CD4-positive, alpha-beta memory T cell (primary cell): ENCODE data around the gene IPO13. TPM values are rescaled to one million over a fixed set of nuclear protein-coding genes. Genes with fewer than 3 reads are reported as not detected.

ENCODE experiments used
- CTCF ChIA-PET: fragments of 350-600 bp; sonication (Branson Sonifier 250); formaldehyde crosslinking; loops from one replicate; lab custom pipeline; 2021; ENCODE audit warnings: inconsistent platforms; ENCODE audit not compliant: partially characterized antibody; lab: Charles Lee
- POLR2A ChIA-PET: fragments of 350-600 bp; sonication (Branson Sonifier 250); formaldehyde crosslinking; loops from one replicate; lab custom pipeline; 2021; ENCODE audit not compliant: partially characterized antibody; lab: Charles Lee
- DNase-seq, 5 donors: peaks; one replicate each; pipeline versions ENCODE4 v3.0.0 to v3.0.0-alpha.2; 2020 to 2022; ENCODE audit warnings: mixed read lengths in 1 of 5
- H3K27ac ChIP-seq: one replicate; pipeline ENCODE4 v1.7.0; 2013; ENCODE audit warnings: low read depth, low read length
- H3K27me3 ChIP-seq: 2 replicates; pipeline ENCODE4 v1.7.0; 2013; ENCODE audit warnings: mild to moderate bottlenecking, low read length, moderate library complexity; ENCODE audit not compliant: insufficient read depth
- H3K36me3 ChIP-seq: 2 replicates; pipeline ENCODE4 v1.7.0; 2013; ENCODE audit warnings: mild to moderate bottlenecking, low read length, moderate library complexity; ENCODE audit not compliant: insufficient read depth
- H3K4me1 ChIP-seq: 2 replicates; pipeline ENCODE4 v1.7.0; 2013; ENCODE audit warnings: mild to moderate bottlenecking, low read length, moderate library complexity; ENCODE audit not compliant: insufficient read depth
- H3K4me3 ChIP-seq, 2 donors: one replicate each; pipeline ENCODE4 v1.7.0; 2013; ENCODE audit warnings: low read length in 2 of 2, mild to moderate bottlenecking in 1 of 2
- H3K9me3 ChIP-seq, 2 donors: one replicate each; pipeline ENCODE4 v1.7.0; 2013; ENCODE audit warnings: low read length in 2 of 2, control low read depth in 1 of 2; ENCODE audit not compliant: control insufficient read depth in 1 of 2
- H3K27ac Mint-ChIP-seq, 7 donors: one replicate each; pipeline ENCODE4 v1.8.0; 2020 to 2021; ENCODE audit warnings: mixed read lengths in 7 of 7, mild to moderate bottlenecking in 6 of 7, inconsistent platforms in 3 of 7, moderate library complexity in 3 of 7
- H3K27me3 Mint-ChIP-seq, 2 donors: one replicate each; pipeline ENCODE4 v1.8.0; 2020 to 2021; ENCODE audit warnings: mixed read lengths in 2 of 2
- H3K36me3 Mint-ChIP-seq, 2 donors: one replicate each; pipeline ENCODE4 v1.8.0; 2020 to 2021; ENCODE audit warnings: mixed read lengths in 2 of 2, inconsistent platforms in 1 of 2, mild to moderate bottlenecking in 1 of 2
- H3K4me1 Mint-ChIP-seq, 4 donors: one replicate each; pipeline ENCODE4 v1.8.0; 2020 to 2021; ENCODE audit warnings: mixed read lengths in 4 of 4, mild to moderate bottlenecking in 1 of 4
- H3K4me3 Mint-ChIP-seq, 8 donors: one replicate each; pipeline ENCODE4 v1.8.0; 2020 to 2021; ENCODE audit warnings: mixed read lengths in 8 of 8, mild to moderate bottlenecking in 7 of 8, moderate library complexity in 6 of 8, inconsistent platforms in 3 of 8
- H3K9me3 Mint-ChIP-seq, 8 donors: one replicate each; pipeline ENCODE4 v1.8.0; 2020 to 2021; ENCODE audit warnings: mixed read lengths in 8 of 8, mild to moderate bottlenecking in 5 of 8, inconsistent platforms in 3 of 8, moderate library complexity in 1 of 8
- intact Hi-C: fragments of 100-400 bp; cut with micrococcal nuclease; formaldehyde crosslinking; loops from one replicate; pipeline ENCODE4 v1.15.1; 2023
- polyA plus RNA-seq, 2 donors: library from polyadenylated mRNA; unstranded; fragments of 300-500 nt; fragmentation: Illumina TruSeq; gene quantifications; one replicate each; pipeline ENCODE4 v1.2.3, GENCODE V29; 2021
- total RNA-seq, 2 experiments: library from RNA; stranded (reverse); gene quantifications; one replicate each; pipeline ENCODE4 v1.2.3, GENCODE V29; 2021

IPO13 gene
- total and polyA plus RNA-seq, 4 experiments from 2014 or later, result 7.5 to 20.0 (median 17.7) TPM

DNA sequence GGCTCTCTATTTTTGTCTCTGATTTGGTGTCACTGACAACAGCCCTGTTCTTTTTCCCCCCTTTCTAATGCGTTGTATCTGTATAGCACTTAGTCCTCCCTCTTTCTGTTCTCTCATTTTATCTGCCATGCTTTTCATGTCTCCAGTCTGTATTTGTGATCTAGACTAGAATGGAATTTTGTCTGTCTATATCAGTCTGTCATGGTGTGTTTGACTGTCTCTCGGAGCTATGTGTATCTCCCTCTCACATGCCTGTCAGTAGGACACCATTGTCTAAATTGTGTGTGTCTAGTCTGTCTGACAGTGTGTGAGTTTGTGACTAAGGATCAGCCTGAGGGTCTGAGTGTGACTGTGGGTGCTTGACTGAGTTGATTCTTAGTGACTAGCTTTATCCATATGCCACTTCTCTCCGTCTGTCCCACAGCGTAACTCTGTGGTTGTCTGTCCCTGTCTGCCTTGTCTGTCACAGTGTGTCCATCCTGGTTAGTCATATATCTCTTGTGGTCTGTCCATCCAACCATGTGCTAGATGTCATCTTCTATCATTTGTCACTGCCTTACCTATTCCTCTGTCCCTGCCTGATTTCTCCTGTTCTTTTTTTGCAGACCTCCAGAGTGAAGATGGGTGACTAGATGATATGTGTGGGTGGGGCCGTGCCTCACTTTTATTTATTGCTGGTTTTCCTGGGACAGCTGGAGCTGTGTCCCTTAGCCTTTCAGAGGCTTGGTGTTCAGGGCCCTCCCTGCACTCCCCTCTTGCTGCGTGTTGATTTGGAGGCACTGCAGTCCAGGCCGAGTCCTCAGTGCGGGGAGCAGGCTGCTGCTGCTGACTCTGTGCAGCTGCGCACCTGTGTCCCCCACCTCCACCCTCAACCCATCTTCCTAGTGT lies 30.9 kb downstream of the IPO13 start:
- no peak overlapping the region for H3K4me3 ChIP-seq
- Mint-ChIP-seq H3K4me3 (peak overlapping the region; percentile 5 to 98 (median 76)), H3K36me3 (peaks cover 24 to 50% of the 10 kb centered on the region in 2 donors), H3K27ac (peak overlapping the region in 4 of 7 donors; percentile 0 to 96 (median 31)), H3K9me3 (no peaks in the 10 kb centered on the region), H3K27me3 (no peaks in the 10 kb centered on the region), H3K4me1 (peaks cover 39 to 68% (median 51%) of the 10 kb centered on the region in 4 donors)
- H3K36me3 ChIP-seq, result peaks cover 25% of the 10 kb centered on the region
- no peaks in the 10 kb centered on the region for H3K27me3 ChIP-seq
- DNase-seq, result no peak
- ChIA-PET POLR2A (interaction anchor here (1.0 to 3.0 kb wide), 3 partner anchors 10 to 15 kb away, joined by 3 to 11 read pairs (median 4); no protein-coding TSS in a partner anchor), CTCF (no interaction called here)
- no peaks in the 10 kb centered on the region for H3K9me3 ChIP-seq
- intact Hi-C loops, result no loop called here
- peaks cover 48% of the 10 kb centered on the region for H3K4me1 ChIP-seq
- H3K27ac ChIP-seq, result no peak overlapping the region

DNA sequence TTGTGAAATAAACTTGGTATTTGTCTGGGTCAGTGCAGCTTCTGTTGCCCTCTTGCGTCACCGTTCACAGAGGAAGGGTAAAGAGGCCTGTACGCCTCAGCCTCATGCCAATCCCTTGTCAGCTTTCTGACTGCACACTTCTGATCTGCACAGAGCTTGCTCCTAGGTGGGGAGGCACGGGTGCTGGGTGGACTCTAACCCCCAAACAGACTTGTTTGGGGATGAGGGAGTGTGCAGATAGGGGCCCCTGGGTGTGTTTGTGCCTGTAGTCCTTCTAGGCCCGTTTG lies 31.5 kb downstream of the IPO13 start:
- POLR2A ChIA-PET, result interaction anchor here (1.0 kb wide), 1 partner anchor 9 kb away, joined by 3 read pairs; no protein-coding TSS in a partner anchor
- Mint-ChIP-seq H3K4me1 (peaks cover 40 to 66% (median 51%) of the 10 kb centered on the region in 4 donors), H3K27me3 (no peaks in the 10 kb centered on the region), H3K9me3 (no peaks in the 10 kb centered on the region), H3K4me3 (peak overlapping the region; percentile 58 to 98 (median 82)), H3K27ac (peak overlapping the region in 6 of 7 donors; percentile 62 to 96 (median 71)), H3K36me3 (peaks cover 21 to 47% of the 10 kb centered on the region in 2 donors)
- Histone ChIP-seq H3K4me3 (no peak overlapping the region), H3K36me3 (peaks cover 23% of the 10 kb centered on the region), H3K4me1 (peaks cover 48% of the 10 kb centered on the region), H3K27ac (no peak overlapping the region), H3K9me3 (no peaks in the 10 kb centered on the region), H3K27me3 (no peaks in the 10 kb centered on the region)
- intact Hi-C loops, result no loop called here
- no peak for DNase-seq
- CTCF ChIA-PET, result no interaction called here

DNA sequence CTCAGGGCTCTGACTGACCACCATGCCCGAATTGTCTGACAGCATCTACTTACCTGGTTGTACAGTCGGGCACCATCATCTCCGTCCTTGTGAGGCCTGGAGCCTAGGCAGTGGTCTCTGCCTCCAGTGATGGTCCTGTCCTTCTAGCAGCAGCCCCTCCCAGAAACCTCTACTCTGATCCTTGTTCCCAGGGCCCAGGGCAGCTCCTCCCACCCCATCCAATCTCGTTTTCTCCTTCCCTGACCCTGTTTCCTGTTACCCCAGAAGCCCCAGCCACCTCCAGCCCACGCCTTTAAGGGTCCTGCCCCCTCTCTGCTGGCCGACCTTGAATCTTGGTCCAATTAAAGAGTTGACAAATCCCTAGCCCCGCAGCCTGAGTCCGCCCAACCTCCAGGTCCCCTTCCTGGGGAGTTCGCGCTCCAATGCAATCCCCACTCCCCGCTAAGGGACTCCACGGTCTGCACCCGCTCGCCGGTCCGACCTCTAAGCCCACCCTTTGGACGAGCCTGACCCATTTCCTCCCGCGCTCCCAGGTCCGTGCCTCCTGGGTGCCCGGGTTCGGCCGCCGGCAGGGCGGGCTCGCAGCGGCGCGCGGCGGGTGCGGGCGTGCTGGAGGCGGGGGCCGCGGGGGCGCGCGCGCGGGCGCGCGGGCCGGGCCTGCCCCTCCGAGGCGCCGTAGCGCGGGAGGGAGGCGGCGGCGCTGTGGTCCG lies 32.0 kb downstream of the IPO13 start, which contains the start of gene B4GALT2:
Gene B4GALT2 (plus strand): TSS at position 660 of the 710 bp plus-strand sequence. CDS start 1,951 bp downstream, outside the sequence.
- H3K27ac ChIP-seq, result no peak within 1 kb of the TSS
- peaks cover 23% of the 10 kb centered on the region for H3K36me3 ChIP-seq
- peak within 1 kb of the TSS in 1 of 2 donors; percentile 45 for H3K4me3 ChIP-seq
- no peaks in the 10 kb centered on the region for H3K27me3 ChIP-seq
- ChIA-PET CTCF (no interaction called here), POLR2A (interaction anchor here (1.0 kb wide), 1 partner anchor 9 kb away, joined by 3 read pairs; no protein-coding TSS in a partner anchor)
- H3K27ac Mint-ChIP-seq, result peak within 1 kb of the TSS; percentile 68 to 96 (median 88)
- peaks cover 47% of the 10 kb centered on the region for H3K4me1 ChIP-seq
- H3K27me3 Mint-ChIP-seq, result no peaks in the 10 kb centered on the region
- H3K4me1 Mint-ChIP-seq, result peaks cover 38 to 61% (median 47%) of the 10 kb centered on the region in 4 donors
- H3K36me3 Mint-ChIP-seq, result peaks cover 21 to 45% of the 10 kb centered on the region in 2 donors
- peak within 1 kb of the TSS; percentile 85 to 98 (median 88) for H3K4me3 Mint-ChIP-seq
- DNase-seq, result peak in 2 of 5 donors; percentile 22 to 38
- intact Hi-C loops, result no loop called here
- H3K9me3 Mint-ChIP-seq, result no peaks in the 10 kb centered on the region
- H3K9me3 ChIP-seq, result no peaks in the 10 kb centered on the region

DNA sequence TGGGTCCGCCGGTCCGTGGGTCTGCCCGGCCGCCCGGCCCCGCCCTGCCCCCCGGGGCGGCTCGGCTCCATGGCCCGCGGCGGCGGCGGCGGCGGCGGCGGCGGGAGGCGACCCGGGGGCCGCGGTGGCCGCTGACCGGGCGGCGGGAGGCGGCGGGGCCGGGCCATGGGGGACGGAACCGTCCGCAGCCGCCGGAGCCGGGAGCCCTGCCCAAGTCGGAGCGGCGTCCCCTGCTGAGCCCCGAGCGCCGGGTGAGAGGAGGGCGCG lies 32.4 kb downstream of the IPO13 start:
- no peak for DNase-seq
- H3K36me3 ChIP-seq, result peaks cover 23% of the 10 kb centered on the region
- no peak overlapping the region for H3K4me3 ChIP-seq
- CTCF ChIA-PET, result no interaction called here
- H3K4me1 Mint-ChIP-seq, result peaks cover 34 to 56% (median 44%) of the 10 kb centered on the region in 4 donors
- no peak overlapping the region for H3K27ac ChIP-seq
- intact Hi-C loops, result no loop called here
- no peak overlapping the region for H3K27ac Mint-ChIP-seq
- peaks cover 21 to 41% of the 10 kb centered on the region in 2 donors for H3K36me3 Mint-ChIP-seq
- POLR2A ChIA-PET, result no interaction called here
- H3K4me3 Mint-ChIP-seq, result no peak overlapping the region
- no peaks in the 10 kb centered on the region for H3K27me3 ChIP-seq
- H3K9me3 ChIP-seq, result no peaks in the 10 kb centered on the region
- H3K27me3 Mint-ChIP-seq, result no peaks in the 10 kb centered on the region
- peaks cover 42% of the 10 kb centered on the region for H3K4me1 ChIP-seq
- H3K9me3 Mint-ChIP-seq, result no peaks in the 10 kb centered on the region

DNA sequence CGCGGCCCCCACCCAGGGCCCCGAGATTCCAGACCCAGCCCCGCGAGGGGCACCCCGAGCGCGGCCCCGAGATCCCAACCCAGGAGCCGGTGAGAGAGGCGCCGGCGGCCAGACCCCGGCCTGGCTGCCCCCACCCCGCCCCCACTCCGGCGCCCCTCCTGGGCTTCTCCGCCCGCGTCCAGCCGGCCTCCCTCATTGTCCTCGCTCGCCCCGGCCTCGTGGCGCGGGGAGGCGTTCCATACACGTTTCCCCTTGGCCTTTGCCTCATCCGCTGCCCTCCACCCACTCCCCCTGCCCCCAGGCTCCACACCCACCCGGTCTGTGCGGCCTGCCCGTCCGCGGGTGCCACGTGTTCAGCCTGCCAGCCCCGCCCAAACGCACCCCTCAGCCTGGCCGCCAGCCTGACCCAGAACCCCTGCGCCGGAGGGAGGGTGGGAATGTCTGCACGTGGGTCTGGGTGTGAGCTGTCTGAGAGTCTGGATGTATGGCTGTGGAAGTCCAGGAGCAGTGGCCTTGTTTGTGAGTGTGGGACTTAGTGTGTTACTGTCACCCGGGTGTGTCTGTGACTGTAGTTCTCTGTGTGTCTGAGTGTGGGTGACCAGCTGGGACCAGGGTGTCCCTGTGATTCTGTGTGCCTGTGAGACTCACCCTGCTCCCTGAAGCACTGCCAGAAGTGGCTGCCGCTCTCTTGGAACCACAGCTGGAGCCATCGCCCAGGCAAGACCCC lies 32.9 kb downstream of the IPO13 start:
- H3K9me3 Mint-ChIP-seq, result no peaks in the 10 kb centered on the region
- H3K4me3 Mint-ChIP-seq, result peak overlapping the region; percentile 80 to 91 (median 88)
- Histone ChIP-seq H3K4me3 (peak overlapping the region in 1 of 2 donors; percentile 43), H3K4me1 (peaks cover 40% of the 10 kb centered on the region), H3K9me3 (no peaks in the 10 kb centered on the region), H3K27me3 (no peaks in the 10 kb centered on the region), H3K36me3 (peaks cover 23% of the 10 kb centered on the region), H3K27ac (no peak overlapping the region)
- intact Hi-C loops, result no loop called here
- peaks cover 32 to 51% (median 42%) of the 10 kb centered on the region in 4 donors for H3K4me1 Mint-ChIP-seq
- peaks cover 21 to 36% of the 10 kb centered on the region in 2 donors for H3K36me3 Mint-ChIP-seq
- CTCF ChIA-PET, result no interaction called here
- POLR2A ChIA-PET, result no interaction called here
- H3K27me3 Mint-ChIP-seq, result no peaks in the 10 kb centered on the region
- peak overlapping the region; percentile 7 to 93 (median 86) for H3K27ac Mint-ChIP-seq
- no peak for DNase-seq

DNA sequence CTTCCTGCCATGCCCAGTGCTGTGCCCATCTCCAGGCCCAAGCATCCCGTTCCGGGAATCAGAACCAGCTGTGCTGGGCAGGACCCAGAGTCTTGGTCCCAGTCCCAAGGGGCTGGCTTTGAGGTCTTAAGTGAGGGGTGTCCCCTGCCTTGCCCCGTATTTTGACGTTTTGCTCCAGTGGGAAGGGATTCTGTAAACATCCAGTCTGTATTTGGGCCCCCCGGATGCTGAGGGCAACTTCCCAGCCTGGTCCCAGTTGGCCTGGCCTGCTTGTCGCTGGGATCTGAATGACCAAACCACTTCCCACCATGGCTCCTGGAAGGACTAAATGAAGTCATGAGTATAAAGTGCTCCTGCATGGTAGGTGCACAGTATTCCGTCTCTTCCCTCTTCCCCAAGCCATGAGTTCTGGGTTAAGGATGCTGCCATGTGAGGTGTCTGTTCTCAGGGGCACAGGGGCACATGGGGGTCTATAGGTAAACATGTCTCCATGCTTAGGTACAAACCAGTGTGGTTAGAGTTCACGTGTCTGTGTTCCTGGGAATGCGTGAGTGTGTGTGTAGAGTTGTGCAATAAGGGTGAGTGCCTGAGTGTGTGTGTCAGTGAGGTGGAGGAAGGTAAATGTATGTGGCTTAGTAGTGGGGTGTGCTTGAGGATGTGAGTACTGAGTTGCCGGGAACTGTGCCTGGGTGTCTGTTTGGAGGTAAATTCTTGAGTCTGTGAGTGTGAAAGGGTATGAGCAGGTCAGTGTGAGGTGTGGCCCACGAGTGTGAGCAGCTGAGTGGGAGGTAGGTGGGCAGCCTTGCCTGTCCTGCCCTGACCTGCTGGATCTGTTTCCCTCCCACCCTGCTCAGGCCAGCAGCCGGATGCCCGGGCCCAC lies 33.7 kb downstream of the IPO13 start:
- Mint-ChIP-seq H3K4me1 (peaks cover 32 to 49% (median 41%) of the 10 kb centered on the region in 4 donors), H3K27me3 (no peaks in the 10 kb centered on the region), H3K9me3 (no peaks in the 10 kb centered on the region), H3K36me3 (peaks cover 21 to 33% of the 10 kb centered on the region in 2 donors), H3K27ac (peak overlapping the region in 3 of 7 donors; percentile 80 to 92 (median 86)), H3K4me3 (peak overlapping the region; percentile 75 to 91 (median 88))
- ChIA-PET POLR2A (no interaction called here), CTCF (no interaction called here)
- no peak for DNase-seq
- peaks cover 23% of the 10 kb centered on the region for H3K36me3 ChIP-seq
- no peak overlapping the region for H3K27ac ChIP-seq
- H3K9me3 ChIP-seq, result no peaks in the 10 kb centered on the region
- peaks cover 39% of the 10 kb centered on the region for H3K4me1 ChIP-seq
- H3K27me3 ChIP-seq, result no peaks in the 10 kb centered on the region
- peak overlapping the region in 1 of 2 donors; percentile 43 for H3K4me3 ChIP-seq
- intact Hi-C loops, result no loop called here
